HG03558 (cell line): ENCODE data around the gene CAPN15.
"Not testable (repeated sequence)": the region's sequence is repeated elsewhere in the genome, so short reads cannot be mapped to it uniquely, and the experiment has no call there.

ENCODE experiments used
- ATAC-seq: cut with Tn5 transposase; IDR thresholded peaks from one replicate; pipeline ENCODE4 v1.9.1; 2021; ENCODE audit warnings: moderate number of reproducible peaks; ENCODE audit not compliant: unreplicated experiment; ENCODE audit errors: extremely low read depth

The CAPN15 gene

DNA sequence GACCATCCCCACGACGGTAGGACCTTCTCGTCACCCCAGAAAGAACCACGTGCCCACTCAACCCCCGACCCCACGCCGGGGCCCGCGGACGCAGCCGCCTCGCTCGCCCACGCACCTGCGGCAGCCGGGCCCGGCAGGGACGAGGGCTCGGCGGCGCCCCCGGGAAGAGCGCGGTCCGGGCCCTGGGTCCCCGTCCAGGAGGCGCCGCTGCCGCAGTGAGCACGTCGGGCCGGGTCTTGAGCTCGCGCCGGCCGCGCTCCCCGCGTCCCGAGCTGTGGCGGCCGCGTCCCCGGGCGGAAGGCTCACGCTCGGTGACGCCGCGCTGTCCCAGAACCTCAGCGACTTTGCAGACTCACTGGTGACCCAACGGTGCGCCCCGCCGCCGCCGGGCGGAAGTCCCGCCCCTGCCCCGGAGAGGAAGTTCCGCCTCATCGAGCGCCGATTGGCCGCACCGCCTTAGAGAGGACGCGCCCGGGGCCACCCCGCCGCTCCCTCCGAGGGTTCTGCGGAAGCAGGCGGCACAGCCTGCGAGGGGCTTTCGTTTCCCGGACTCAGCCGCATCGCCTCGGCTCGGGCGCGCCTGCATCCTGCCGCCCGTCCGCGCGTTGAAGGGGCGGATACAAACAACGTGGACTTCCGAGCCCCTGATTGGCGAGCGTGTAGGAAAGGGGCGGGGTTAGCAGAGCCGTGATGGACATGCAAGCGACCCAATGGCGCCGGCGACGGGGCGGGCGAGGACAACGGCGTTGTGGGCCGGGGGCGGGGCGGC is 61.6 kb downstream of the CAPN15 start:
- ATAC-seq = peak; percentile 34

DNA sequence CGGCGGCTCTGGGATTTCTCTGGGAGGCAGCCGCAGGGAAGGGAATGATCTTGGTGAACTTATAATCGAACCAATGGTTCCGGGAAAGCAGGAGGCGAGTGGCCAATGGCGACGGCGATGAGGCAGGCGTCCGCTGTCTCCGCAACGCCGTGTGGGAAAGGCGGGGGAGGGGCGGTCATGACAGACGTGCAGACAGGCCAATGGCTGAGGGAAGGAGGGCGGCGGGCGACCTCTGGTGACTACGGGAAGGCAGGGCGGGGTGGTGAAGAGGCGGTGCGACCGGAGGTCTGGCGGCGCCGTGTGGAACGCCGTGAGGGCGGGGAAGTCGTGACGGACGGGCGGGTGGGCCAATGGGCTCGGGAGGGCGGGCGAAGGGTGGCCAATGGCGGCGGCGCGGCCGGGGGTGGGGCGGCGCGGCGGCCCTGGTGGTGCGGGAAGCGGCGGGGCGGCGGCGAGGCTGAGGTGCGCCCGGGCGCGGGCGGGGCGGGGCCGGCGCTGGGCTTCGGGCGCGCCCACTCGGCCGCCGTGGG is 62.2 kb downstream of the CAPN15 start, which contains the start of gene RAB40C:
Gene RAB40C, plus strand, starts transcription at position 409 of the 530 bp plus-strand sequence. CDS start 226 bp downstream, outside the sequence.
- peak; percentile 39 for ATAC-seq

DNA sequence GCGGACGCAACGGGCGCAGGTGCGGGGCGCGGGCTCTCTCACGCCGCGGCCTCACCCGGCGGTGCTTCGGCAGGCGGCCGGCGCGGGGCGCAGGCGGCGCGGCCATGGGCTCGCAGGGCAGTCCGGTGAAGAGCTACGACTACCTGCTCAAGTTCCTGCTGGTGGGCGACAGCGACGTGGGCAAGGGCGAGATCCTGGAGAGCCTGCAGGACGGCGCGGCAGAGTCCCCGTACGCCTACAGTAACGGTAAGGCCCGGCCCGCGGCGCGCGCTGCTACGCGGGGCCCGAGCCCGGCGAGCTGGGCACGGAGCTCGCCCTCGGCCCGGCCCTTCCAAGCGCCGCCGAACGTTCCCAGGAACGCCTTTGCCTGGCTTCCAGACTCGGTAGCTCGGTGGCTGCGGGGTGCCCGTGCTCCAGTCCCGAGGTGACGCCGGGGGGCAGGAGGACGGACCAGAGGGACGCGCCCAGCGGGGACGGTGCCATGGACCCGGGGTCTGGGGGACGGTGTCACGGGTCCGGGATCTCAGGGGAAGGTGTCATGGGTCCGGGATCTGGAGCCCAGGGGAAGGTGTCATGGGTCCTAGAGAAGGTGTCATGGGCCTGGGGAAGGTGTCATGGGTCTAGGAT is 62.8 kb downstream of the CAPN15 start:
- no peak for ATAC-seq

DNA sequence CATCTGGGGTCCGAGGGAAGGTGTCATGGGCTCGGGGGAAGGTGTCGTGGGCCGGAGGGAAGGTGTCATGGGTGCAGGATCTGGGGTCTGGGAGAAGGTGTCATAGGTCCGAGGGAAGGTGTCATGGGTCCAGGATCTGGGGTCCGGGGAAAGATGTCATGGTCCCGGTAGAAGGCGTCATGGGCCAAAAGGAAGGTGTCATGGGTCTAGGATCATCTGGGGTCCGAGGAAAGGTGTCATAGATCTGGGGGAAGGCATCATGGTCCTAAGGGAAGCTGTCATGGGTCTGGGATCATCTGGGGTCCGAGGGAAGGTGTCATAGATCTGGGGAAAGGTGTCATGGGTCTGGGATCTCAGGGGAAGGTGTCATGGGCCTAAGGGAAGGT is 63.3 kb downstream of the CAPN15 start:
- no peak for ATAC-seq

DNA sequence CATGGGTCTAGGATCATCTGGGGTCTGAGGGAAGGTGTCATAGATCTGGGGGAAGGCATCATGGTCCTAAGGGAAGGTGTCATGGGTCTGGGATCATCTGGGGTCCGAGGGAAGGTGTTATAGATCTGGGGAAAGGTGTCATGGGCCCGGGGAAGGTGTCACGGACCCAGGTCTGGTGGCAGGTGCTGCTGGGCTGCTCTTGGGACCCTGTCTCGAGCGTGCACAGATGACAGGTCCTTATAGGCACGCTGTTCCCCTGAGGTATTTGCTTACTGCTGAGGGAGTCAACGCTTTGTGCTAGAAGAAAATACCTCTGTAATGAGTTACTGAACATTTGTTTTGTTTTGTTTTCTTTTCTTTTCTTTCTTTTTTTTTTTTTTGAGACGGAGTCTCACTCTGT is 63.7 kb downstream of the CAPN15 start:
- ATAC-seq = no peak

DNA sequence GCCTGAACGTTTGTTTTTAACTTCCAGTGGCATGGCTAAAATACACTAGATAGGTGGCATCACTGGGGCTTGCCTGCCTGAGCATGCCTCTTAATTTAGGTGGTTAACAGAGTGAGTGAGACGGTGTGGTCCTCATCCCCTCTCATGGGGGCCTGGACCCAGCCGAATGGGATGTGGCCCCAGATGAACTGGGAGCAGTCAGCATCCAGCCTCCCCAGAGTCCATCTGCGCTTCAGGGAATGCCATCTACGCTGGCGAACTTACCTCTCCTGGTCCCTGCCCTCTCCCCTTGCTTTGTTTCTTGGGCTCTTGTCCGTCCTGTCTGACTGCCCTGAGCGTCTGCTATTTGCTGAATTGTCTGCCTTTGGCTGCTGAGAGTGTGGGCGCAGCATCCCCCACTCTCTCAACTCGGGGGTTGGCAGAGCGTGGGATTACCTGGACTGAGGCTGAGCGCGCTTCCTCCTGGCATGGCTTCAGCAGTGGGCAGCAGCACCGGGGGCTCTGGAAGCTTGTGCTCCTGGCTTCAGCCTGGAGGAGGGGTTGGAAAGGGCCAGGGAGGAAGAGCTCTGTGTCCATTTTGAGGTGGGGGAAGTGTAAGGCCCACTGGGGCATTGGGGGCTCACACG is 64.5 kb downstream of the CAPN15 start:
- no peak for ATAC-seq

DNA sequence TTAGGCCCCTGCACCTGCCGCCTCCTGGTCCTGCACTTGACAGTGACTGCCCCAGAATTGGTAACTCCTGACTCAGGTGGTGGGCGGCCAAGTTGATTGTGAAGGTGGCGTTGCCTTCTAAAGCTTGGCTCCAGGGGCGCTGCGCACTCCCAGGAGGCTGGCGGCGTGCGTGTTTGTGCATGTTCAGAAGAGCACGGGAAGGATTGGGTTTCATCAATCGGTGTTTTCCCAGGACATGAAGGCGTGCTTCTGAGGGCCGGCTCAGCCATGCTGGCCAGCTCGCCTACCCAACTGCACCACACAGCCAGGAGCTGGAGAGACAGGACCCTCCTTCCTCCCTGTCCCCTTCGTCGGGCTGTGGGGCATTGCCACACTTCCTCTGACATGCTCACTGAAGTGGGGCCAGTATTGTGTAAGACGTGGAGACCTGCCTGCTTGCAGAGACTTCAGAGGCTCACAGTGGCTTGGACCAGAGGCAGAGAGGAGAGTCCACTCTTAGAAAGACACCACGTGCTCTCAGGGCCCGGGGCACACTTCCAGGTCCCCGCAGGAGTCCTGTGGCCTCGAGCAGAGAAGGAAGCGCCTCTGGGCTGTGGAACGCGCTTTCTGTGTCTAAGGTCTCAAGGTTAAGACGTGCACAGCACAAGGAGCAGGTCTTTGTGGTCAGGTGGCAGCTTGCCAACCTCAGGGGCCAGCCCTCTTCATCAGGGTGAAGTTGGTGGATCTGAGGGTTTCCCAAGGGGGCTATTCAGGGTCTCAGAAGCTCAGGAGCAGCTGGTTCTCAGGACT is 65.2 kb downstream of the CAPN15 start:
- ATAC-seq = no peak

DNA sequence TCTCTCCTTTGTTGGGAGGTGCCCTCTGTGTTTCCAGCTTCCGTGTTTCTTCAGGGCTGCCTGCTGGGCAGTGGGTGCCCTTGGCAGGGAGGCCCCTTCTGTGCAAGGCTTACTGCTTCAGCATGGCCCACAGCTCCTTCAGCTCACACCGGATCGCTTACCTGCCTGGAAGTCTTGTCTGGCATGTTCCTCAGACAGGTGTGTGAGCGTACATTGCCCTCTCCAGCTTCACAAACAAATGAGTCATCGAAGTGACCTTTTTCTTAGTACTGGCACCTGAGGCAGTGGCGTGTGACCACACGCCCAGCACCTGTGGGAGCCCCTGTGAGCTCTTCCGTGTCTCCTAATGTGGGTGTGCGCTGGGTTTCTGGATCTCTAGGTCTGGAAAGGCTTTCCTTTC is 65.9 kb downstream of the CAPN15 start:
- no peak for ATAC-seq

DNA sequence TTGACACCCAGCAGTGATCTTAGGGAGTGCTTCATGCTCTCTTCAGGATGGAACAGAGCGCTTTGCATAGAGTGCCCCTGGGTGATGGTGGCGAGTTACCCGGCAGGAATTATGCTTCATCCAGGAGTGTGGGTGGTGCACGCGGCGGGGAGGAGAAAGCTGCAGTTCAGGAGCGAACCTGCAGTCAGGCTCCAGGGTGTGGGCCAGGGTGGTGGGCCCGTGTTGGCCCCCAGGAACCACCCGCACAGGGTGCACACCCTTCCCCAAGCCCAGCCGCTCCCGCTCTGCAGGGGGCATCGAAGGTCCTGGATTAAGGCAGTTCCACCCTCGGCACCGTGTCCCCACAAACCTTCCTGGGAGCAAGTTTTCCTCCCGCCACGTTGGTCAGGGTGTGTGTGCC is 66.3 kb downstream of the CAPN15 start:
- ATAC-seq = no peak

DNA sequence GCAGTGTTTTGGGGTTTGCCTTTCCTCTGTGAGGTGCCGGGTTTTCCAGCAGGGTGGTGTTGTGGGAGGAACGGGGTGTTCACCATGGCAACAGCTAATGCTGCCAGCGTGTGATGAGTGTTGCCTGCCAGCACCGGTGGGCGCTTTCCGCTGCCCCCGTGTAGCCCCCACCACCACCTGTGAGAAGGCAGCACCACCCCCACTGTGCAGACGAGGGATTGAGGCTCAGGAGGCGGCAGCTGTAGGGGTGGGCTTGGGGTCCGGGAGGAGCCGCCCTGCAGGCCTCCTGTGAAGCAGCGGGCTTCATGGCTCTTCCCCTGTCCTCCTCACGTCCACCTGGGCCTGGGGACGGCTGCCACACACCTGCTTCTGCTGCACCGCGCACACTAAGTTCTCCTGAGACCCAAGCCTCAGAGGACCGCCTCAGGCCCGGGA is 67.6 kb downstream of the CAPN15 start:
- no peak for ATAC-seq

DNA sequence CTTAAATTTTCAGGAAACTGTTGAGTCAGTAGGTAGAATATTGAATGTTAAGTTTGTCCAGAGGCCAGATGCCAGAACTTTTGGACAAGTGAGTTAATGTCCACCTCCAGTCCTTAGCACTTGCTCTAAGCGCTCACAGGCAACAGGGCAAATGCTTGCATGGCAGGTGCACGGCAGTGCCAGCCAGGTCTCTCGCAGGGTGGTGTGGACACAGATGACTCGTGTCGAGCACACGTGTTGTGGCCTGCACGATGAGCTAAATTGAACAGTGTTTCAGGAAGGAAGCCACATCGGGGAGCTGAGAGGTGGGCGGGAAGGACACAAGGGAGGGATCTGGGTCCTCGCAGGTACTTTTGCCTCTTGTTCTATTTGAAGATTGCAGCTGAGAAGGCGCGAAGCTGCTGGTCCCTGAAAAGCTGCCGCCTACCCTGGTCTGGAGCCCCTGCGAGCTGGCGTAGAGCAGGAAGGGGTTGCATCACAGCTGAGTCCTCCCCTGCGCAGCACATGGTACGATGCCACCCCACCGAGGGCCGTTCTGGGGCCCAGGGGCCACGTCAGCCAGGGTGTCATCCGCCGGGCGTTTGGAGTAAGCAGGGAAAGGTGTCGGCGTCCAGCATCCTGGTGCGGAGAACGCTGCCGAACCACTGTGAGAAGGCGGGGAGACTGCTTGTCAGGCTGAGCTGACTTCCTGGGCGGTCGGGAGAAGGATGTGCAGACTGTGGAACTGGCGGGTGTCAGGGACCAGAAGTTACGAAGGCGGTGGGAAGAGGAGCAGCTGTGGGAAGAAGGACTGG is 68.6 kb downstream of the CAPN15 start:
- no peak for ATAC-seq

DNA sequence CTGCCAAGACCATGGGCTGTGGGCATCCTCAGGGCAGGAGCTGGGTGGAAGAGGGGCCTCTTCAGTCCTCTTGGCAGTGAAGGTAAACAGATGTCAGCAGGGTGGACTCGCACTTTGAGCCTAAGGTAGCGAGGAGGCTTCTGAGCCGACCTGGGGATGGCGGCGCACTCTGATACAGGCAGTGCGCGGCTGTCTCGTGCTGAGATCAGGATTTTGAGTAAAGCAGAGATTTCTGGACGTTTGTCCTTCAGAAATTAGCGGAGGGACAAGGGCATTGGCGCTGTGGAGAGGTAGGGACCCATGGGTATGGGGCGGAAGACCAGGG is 69.2 kb downstream of the CAPN15 start:
- ATAC-seq = no peak

DNA sequence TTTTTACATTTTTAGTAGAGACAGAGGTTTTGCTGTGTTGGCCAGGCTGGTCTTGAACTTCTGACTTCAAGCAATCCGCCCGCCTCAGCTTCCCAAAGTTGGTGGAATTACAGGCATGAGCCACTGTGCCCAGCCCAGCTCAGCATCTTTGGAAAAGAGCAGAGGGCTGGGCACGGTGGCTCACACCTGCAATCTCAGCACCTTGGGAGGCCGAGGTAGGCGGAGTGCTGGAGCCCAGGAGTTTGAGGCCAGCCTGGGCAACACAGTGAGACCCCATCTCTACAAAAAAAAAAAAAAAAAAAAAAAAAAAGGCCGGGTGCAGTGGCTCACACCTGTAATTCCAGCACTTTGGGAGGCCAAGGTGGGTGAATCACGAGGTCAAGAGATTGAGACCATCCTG is 70.1 kb downstream of the CAPN15 start:
- ATAC-seq = not testable (repeated sequence)

DNA sequence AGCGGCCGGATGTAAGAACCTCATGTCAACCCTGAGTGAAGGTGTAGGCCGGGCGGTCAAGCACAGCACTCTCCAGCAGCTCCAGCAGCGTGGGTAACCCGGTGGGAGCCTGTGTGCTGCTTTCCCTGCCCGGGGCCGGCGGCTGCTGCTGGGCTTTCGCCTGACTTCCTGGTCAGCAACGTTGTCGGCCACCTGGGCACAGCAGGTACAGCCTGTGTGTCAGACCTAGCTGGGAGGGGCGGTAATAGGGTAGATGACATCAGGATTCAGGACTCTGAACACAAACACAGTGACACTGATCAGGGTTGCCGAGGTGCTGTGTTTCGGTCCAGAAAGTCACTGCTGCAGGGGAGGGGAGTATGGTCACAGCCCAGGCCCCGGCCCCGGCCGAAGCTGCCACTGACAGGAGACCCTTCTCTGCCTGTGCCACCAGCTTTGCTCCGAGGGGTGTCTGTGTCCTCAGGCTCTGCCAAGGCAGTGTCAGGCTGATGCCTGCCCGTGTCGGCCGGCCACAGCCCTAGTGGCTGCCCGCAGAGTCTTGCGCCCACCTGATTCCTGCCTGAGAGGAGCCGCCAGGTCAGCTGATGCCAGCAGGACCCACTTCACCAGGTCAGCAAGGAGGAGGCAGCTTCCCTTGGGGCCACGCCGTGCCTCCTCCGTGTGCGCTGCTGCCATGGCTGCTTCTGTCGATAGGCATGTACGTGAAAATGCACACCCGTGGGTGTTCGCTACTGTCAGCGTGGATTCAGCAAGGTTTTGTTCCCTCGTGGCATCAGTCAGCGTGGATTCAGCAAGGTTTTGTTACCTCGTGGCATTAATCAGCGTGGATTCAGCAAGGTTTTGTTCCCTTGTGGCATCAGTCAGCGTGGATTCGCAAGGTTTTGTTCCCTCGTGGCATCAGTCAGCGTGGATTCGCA is 71.6 kb downstream of the CAPN15 start:
- ATAC-seq = no peak

DNA sequence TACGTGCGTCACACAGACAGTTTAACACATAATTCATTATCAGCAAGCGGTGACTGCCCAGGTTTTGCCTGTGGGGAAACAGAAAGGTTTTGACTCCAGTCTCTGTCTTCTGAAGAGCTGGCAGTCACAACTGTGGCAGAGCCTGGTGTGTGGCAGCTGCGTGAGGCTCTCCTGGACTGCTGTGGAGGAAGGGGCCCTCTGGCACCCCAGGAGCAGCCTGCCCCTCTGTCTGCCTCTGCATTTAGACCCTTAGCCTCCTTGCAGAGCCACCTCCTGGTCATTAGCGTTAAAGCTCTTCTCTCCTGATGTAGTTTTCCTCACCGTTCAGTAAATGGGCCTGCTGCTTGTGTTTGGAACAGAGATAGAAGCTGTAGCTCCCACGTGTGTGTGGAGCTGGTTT is 73.3 kb downstream of the CAPN15 start:
- ATAC-seq = no peak

DNA sequence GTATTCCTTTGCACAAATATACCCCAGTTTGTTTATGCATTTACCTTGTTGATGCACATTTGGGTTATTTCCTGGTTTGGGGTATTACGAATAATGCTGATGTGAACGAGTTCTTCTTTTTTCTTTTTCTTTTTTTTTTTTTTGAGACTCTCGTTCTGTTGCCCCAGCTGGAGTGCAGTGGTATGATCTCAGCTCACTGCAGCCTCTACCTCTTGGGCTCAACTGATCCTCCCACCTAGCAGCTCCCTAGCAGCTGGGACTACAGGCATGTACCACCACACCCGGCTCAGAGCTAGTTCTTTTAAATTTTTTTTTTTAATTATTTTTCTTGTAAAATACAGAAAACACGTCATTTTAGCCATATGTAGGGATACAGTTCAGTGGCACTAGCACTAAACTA is 76.4 kb downstream of the CAPN15 start:
- ATAC-seq = no peak
